CD4-positive, alpha-beta memory T cell (primary cell): ENCODE data around the gene RHOH. TPM values are rescaled to one million over a fixed set of nuclear protein-coding genes. Genes with fewer than 3 reads are reported as not detected.

Experiments used
- CTCF ChIA-PET: fragments of 350-600 bp; sonication (Branson Sonifier 250); formaldehyde crosslinking; loops from one replicate; lab custom pipeline; 2021; ENCODE audit warnings: inconsistent platforms; ENCODE audit not compliant: partially characterized antibody; lab: Charles Lee
- POLR2A ChIA-PET: fragments of 350-600 bp; sonication (Branson Sonifier 250); formaldehyde crosslinking; loops from one replicate; lab custom pipeline; 2021; ENCODE audit not compliant: partially characterized antibody; lab: Charles Lee
- DNase-seq, 5 donors: peaks; one replicate each; pipeline versions ENCODE4 v3.0.0 to v3.0.0-alpha.2; 2020 to 2022; ENCODE audit warnings: mixed read lengths in 1 of 5
- H3K27ac ChIP-seq: one replicate; pipeline ENCODE4 v1.7.0; 2013; ENCODE audit warnings: low read depth, low read length
- H3K27me3 ChIP-seq: 2 replicates; pipeline ENCODE4 v1.7.0; 2013; ENCODE audit warnings: mild to moderate bottlenecking, low read length, moderate library complexity; ENCODE audit not compliant: insufficient read depth
- H3K36me3 ChIP-seq: 2 replicates; pipeline ENCODE4 v1.7.0; 2013; ENCODE audit warnings: mild to moderate bottlenecking, low read length, moderate library complexity; ENCODE audit not compliant: insufficient read depth
- H3K4me1 ChIP-seq: 2 replicates; pipeline ENCODE4 v1.7.0; 2013; ENCODE audit warnings: mild to moderate bottlenecking, low read length, moderate library complexity; ENCODE audit not compliant: insufficient read depth
- H3K4me3 ChIP-seq, 2 donors: one replicate each; pipeline ENCODE4 v1.7.0; 2013; ENCODE audit warnings: low read length in 2 of 2, mild to moderate bottlenecking in 1 of 2
- H3K9me3 ChIP-seq, 2 donors: one replicate each; pipeline ENCODE4 v1.7.0; 2013; ENCODE audit warnings: low read length in 2 of 2, control low read depth in 1 of 2; ENCODE audit not compliant: control insufficient read depth in 1 of 2
- H3K27ac Mint-ChIP-seq, 7 donors: one replicate each; pipeline ENCODE4 v1.8.0; 2020 to 2021; ENCODE audit warnings: mixed read lengths in 7 of 7, mild to moderate bottlenecking in 6 of 7, inconsistent platforms in 3 of 7, moderate library complexity in 3 of 7
- H3K27me3 Mint-ChIP-seq, 2 donors: one replicate each; pipeline ENCODE4 v1.8.0; 2020 to 2021; ENCODE audit warnings: mixed read lengths in 2 of 2
- H3K36me3 Mint-ChIP-seq, 2 donors: one replicate each; pipeline ENCODE4 v1.8.0; 2020 to 2021; ENCODE audit warnings: mixed read lengths in 2 of 2, inconsistent platforms in 1 of 2, mild to moderate bottlenecking in 1 of 2
- H3K4me1 Mint-ChIP-seq, 4 donors: one replicate each; pipeline ENCODE4 v1.8.0; 2020 to 2021; ENCODE audit warnings: mixed read lengths in 4 of 4, mild to moderate bottlenecking in 1 of 4
- H3K4me3 Mint-ChIP-seq, 8 donors: one replicate each; pipeline ENCODE4 v1.8.0; 2020 to 2021; ENCODE audit warnings: mixed read lengths in 8 of 8, mild to moderate bottlenecking in 7 of 8, moderate library complexity in 6 of 8, inconsistent platforms in 3 of 8
- H3K9me3 Mint-ChIP-seq, 8 donors: one replicate each; pipeline ENCODE4 v1.8.0; 2020 to 2021; ENCODE audit warnings: mixed read lengths in 8 of 8, mild to moderate bottlenecking in 5 of 8, inconsistent platforms in 3 of 8, moderate library complexity in 1 of 8
- intact Hi-C: fragments of 100-400 bp; cut with micrococcal nuclease; formaldehyde crosslinking; loops from one replicate; pipeline ENCODE4 v1.15.1; 2023
- polyA plus RNA-seq, 2 donors: library from polyadenylated mRNA; unstranded; fragments of 300-500 nt; fragmentation: Illumina TruSeq; gene quantifications; one replicate each; pipeline ENCODE4 v1.2.3, GENCODE V29; 2021
- total RNA-seq, 2 experiments: library from RNA; stranded (reverse); gene quantifications; one replicate each; pipeline ENCODE4 v1.2.3, GENCODE V29; 2021

RHOH gene
- total and polyA plus RNA-seq, 4 experiments from 2014 or later: 198 to 486 (median 233) TPM

GRCh38 chr4:40216622-40217366 is 20.0 kb downstream of the RHOH start:
- Histone ChIP-seq H3K27me3 (no peaks in the 10 kb centered on the region), H3K27ac (peak overlapping the region; percentile 78), H3K9me3 (no peaks in the 10 kb centered on the region), H3K4me3 (no peak overlapping the region), H3K4me1 (peaks cover 100% of the 10 kb centered on the region), H3K36me3 (peaks cover 26% of the 10 kb centered on the region)
- H3K4me3 Mint-ChIP-seq: peak overlapping the region; percentile 13 to 86 (median 71)
- ChIA-PET POLR2A (interaction anchor here (15.3 to 41.1 kb wide), 3 partner anchors 14 to 22 kb away, joined by 357 to 1182 read pairs (median 1182); partner anchors contain the start of gene RHOH), CTCF (interaction anchor here (0.8 to 5.5 kb wide), 4 partner anchors 14 to 100 kb away, joined by 3 to 28 read pairs (median 5); no protein-coding TSS in a partner anchor)
- peaks cover 76 to 99% (median 91%) of the 10 kb centered on the region in 4 donors for H3K4me1 Mint-ChIP-seq
- peak overlapping the region; percentile 73 to 100 (median 88) for H3K27ac Mint-ChIP-seq
- H3K27me3 Mint-ChIP-seq: no peaks in the 10 kb centered on the region
- peaks cover 56 to 81% of the 10 kb centered on the region in 2 donors for H3K36me3 Mint-ChIP-seq
- H3K9me3 Mint-ChIP-seq: peaks cover 0 to 1% (median 0%) of the 10 kb centered on the region in 8 donors
- DNase-seq: no peak
- intact Hi-C loops: no loop called here

GRCh38 chr4:40221744-40222143 is 24.9 kb downstream of the RHOH start:
- Histone ChIP-seq H3K4me1 (peaks cover 100% of the 10 kb centered on the region), H3K27ac (peak overlapping the region; percentile 41), H3K9me3 (no peaks in the 10 kb centered on the region), H3K36me3 (peaks cover 12% of the 10 kb centered on the region), H3K4me3 (peak overlapping the region in 1 of 2 donors; percentile 29), H3K27me3 (no peaks in the 10 kb centered on the region)
- Mint-ChIP-seq H3K9me3 (peaks cover 0 to 2% (median 0%) of the 10 kb centered on the region in 8 donors), H3K4me1 (peaks cover 76 to 99% (median 87%) of the 10 kb centered on the region in 4 donors), H3K36me3 (peaks cover 58 to 83% of the 10 kb centered on the region in 2 donors), H3K27me3 (no peaks in the 10 kb centered on the region), H3K4me3 (peak overlapping the region in 7 of 8 donors; percentile 39 to 82 (median 69)), H3K27ac (peak overlapping the region; percentile 73 to 100 (median 88))
- no peak for DNase-seq
- intact Hi-C loops: no loop called here
- POLR2A ChIA-PET: interaction anchor here (0.5 to 41.1 kb wide), 9 partner anchors 10 to 173 kb away, joined by 3 to 1182 read pairs (median 7); partner anchors contain the start of gene RHOH
- CTCF ChIA-PET: interaction anchor here (1.2 to 5.5 kb wide), 6 partner anchors 9 to 95 kb away, joined by 6 to 28 read pairs (median 8); no protein-coding TSS in a partner anchor

- peaks cover 0 to 2% (median 0%) of the 10 kb centered on the region in 8 donors for H3K9me3 Mint-ChIP-seq
- POLR2A ChIA-PET: interaction anchor here (1.1 to 41.1 kb wide), 7 partner anchors 8 to 102 kb away, joined by 3 to 1182 read pairs (median 9); partner anchors contain the start of gene RHOH
- H3K27me3 Mint-ChIP-seq: no peaks in the 10 kb centered on the region
- Histone ChIP-seq H3K27me3 (no peaks in the 10 kb centered on the region), H3K9me3 (no peaks in the 10 kb centered on the region), H3K4me3 (no peak overlapping the region), H3K36me3 (peaks cover 6% of the 10 kb centered on the region), H3K27ac (peak overlapping the region; percentile 72), H3K4me1 (peaks cover 100% of the 10 kb centered on the region)
- intact Hi-C loops: no loop called here
- peaks cover 68 to 99% (median 83%) of the 10 kb centered on the region in 4 donors for H3K4me1 Mint-ChIP-seq
- CTCF ChIA-PET: interaction anchor here (0.5 to 2.4 kb wide), 6 partner anchors 10 to 102 kb away, joined by 3 to 8 read pairs (median 4); no protein-coding TSS in a partner anchor
- no peak for DNase-seq
- H3K4me3 Mint-ChIP-seq: peak overlapping the region in 6 of 8 donors; percentile 7 to 82 (median 64)
- H3K36me3 Mint-ChIP-seq: peaks cover 54 to 77% of the 10 kb centered on the region in 2 donors
- peak overlapping the region in 6 of 7 donors; percentile 5 to 100 (median 86) for H3K27ac Mint-ChIP-seq
Measured at GRCh38 chr4:40223343-40223742, 26.5 kb downstream of the RHOH start.

GRCh38 chr4:40224432-40224831 is 27.6 kb downstream of the RHOH start:
- H3K27ac Mint-ChIP-seq: peak overlapping the region; percentile 85 to 100 (median 93)
- peaks cover 69 to 99% (median 84%) of the 10 kb centered on the region in 4 donors for H3K4me1 Mint-ChIP-seq
- Histone ChIP-seq H3K4me3 (no peak overlapping the region), H3K9me3 (no peaks in the 10 kb centered on the region), H3K36me3 (peaks cover 3% of the 10 kb centered on the region), H3K27ac (peak overlapping the region; percentile 72), H3K4me1 (peaks cover 100% of the 10 kb centered on the region), H3K27me3 (no peaks in the 10 kb centered on the region)
- peaks cover 59 to 81% of the 10 kb centered on the region in 2 donors for H3K36me3 Mint-ChIP-seq
- no peak for DNase-seq
- ChIA-PET CTCF (interaction anchor here (1.4 to 9.8 kb wide), 6 partner anchors 13 to 101 kb away, joined by 4 to 93 read pairs (median 4); partner anchors contain the start of gene RHOH), POLR2A (interaction anchor here (1.1 to 41.1 kb wide), 3 partner anchors 21 to 85 kb away, joined by 3 to 1182 read pairs (median 3); partner anchors contain the start of gene RHOH)
- peaks cover 0 to 2% (median 0%) of the 10 kb centered on the region in 8 donors for H3K9me3 Mint-ChIP-seq
- no peaks in the 10 kb centered on the region for H3K27me3 Mint-ChIP-seq
- intact Hi-C loops: no loop called here
- peak overlapping the region in 7 of 8 donors; percentile 46 to 90 (median 77) for H3K4me3 Mint-ChIP-seq

- no peaks in the 10 kb centered on the region for H3K9me3 ChIP-seq
- peak overlapping the region in 1 of 2 donors; percentile 23 for H3K4me3 ChIP-seq
- H3K4me1 ChIP-seq: peaks cover 100% of the 10 kb centered on the region
- ChIA-PET POLR2A (interaction anchor here (1.0 to 41.1 kb wide), 8 partner anchors 13 to 91 kb away, joined by 3 to 1182 read pairs (median 6); partner anchors contain the start of gene RHOH), CTCF (interaction anchor here (0.7 to 9.8 kb wide), 10 partner anchors 10 to 100 kb away, joined by 3 to 93 read pairs (median 4); partner anchors contain the start of gene RHOH)
- peak overlapping the region; percentile 91 to 100 (median 93) for H3K27ac Mint-ChIP-seq
- peak overlapping the region; percentile 72 for H3K27ac ChIP-seq
- peaks cover 52 to 75% of the 10 kb centered on the region in 2 donors for H3K36me3 Mint-ChIP-seq
- H3K9me3 Mint-ChIP-seq: peaks cover 0 to 2% (median 0%) of the 10 kb centered on the region in 8 donors
- intact Hi-C loops: loop anchor here (5.0 kb wide), 1 partner anchor 73 kb away; no protein-coding TSS in a partner anchor
- H3K27me3 Mint-ChIP-seq: no peaks in the 10 kb centered on the region
- peaks cover 3% of the 10 kb centered on the region for H3K36me3 ChIP-seq
- H3K4me3 Mint-ChIP-seq: peak overlapping the region; percentile 63 to 90 (median 78)
- H3K4me1 Mint-ChIP-seq: peaks cover 65 to 99% (median 83%) of the 10 kb centered on the region in 4 donors
- peak in 1 of 5 donors; percentile 32 for DNase-seq
- H3K27me3 ChIP-seq: no peaks in the 10 kb centered on the region
Measured at GRCh38 chr4:40225497-40225896, 28.7 kb downstream of the RHOH start.

- peak overlapping the region; percentile 72 to 90 (median 78) for H3K4me3 Mint-ChIP-seq
- peak in 1 of 5 donors; percentile 73 for DNase-seq
- H3K4me1 Mint-ChIP-seq: peaks cover 68 to 99% (median 83%) of the 10 kb centered on the region in 4 donors
- H3K4me1 ChIP-seq: peaks cover 100% of the 10 kb centered on the region
- POLR2A ChIA-PET: interaction anchor here (0.8 to 41.1 kb wide), 13 partner anchors 9 to 171 kb away, joined by 3 to 1182 read pairs (median 9); partner anchors contain the start of genes N4BP2 and RHOH
- peaks cover 49 to 76% of the 10 kb centered on the region in 2 donors for H3K36me3 Mint-ChIP-seq
- peaks cover 0 to 2% (median 0%) of the 10 kb centered on the region in 8 donors for H3K9me3 Mint-ChIP-seq
- no peaks in the 10 kb centered on the region for H3K27me3 ChIP-seq
- no peaks in the 10 kb centered on the region for H3K27me3 Mint-ChIP-seq
- peak overlapping the region; percentile 72 for H3K27ac ChIP-seq
- no peak overlapping the region for H3K4me3 ChIP-seq
- intact Hi-C loops: loop anchor here (1.0 to 5.0 kb wide), 2 partner anchors 30 to 75 kb away; partner anchors contain the start of gene RHOH
- H3K27ac Mint-ChIP-seq: peak overlapping the region; percentile 91 to 100 (median 93)
- CTCF ChIA-PET: interaction anchor here (0.6 to 15.0 kb wide), 16 partner anchors 9 to 169 kb away, joined by 3 to 200 read pairs (median 4); partner anchors contain the start of gene RHOH
- peaks cover 3% of the 10 kb centered on the region for H3K36me3 ChIP-seq
- H3K9me3 ChIP-seq: no peaks in the 10 kb centered on the region
Measured at GRCh38 chr4:40227284-40227683, 30.5 kb downstream of the RHOH start.
